SK-N-SH (cell line): ENCODE results near the gene CX3CL1. TPM values are rescaled to one million over a fixed set of nuclear protein-coding genes. Genes with fewer than 3 reads are reported as not detected.

Experiments used
- CTCF ChIA-PET: fragments of 300-600, 350-600 bp; formaldehyde crosslinking; extraction: SDS; loops from one replicate; lab custom pipeline; 2021; lab: Yijun Ruan, JAX
- POLR2A ChIA-PET: fragments of 350-600 bp; sonication (Branson Sonifier 250); formaldehyde crosslinking; extraction: SDS; loops from one replicate; lab custom pipeline; 2020; ENCODE audit warnings: antibody characterized with exemption, inconsistent platforms; lab: Yijun Ruan, JAX
- DNase-seq: peaks from one replicate; pipeline ENCODE4 v3.0.0; 2012
- H2AFZ ChIP-seq: fragments of 200-600 bp; sonication (generic); 2 replicates; pipeline ENCODE4 v1.8.1; 2016; ENCODE audit warnings: antibody characterized with exemption, mild to moderate bottlenecking, low read depth
- H3F3A ChIP-seq: fragments of 200-600 bp; sonication (generic); replicated peaks from 2 replicates; pipeline ENCODE3; 2016; ENCODE audit warnings: antibody characterized with exemption, mild to moderate bottlenecking; ENCODE audit not compliant: insufficient read depth
- H3K27ac ChIP-seq, 2 experiments: fragments of 200-500 bp in 1 of 2; fragments of 200-600 bp in 1 of 2; sonication (Bioruptor generic) in 1 of 2; sonication (generic), shearing (Covaris generic) in 1 of 2; 2 replicates each; pipeline versions ENCODE4 v1.5.1 to v1.6.1; 2014 to 2016; ENCODE audit warnings: low read depth in 2 of 2, inconsistent platforms in 1 of 2, low read length in 1 of 2, mild to moderate bottlenecking in 1 of 2, mixed read lengths in 1 of 2
- H3K27me3 ChIP-seq: fragments of 200-600 bp; sonication (generic), shearing (Covaris generic); 2 replicates; pipeline ENCODE4 v1.6.1; 2016; ENCODE audit warnings: mixed run types; ENCODE audit not compliant: insufficient read depth
- H3K36me3 ChIP-seq, 2 experiments: fragments of 200-500 bp in 1 of 2; fragments of 200-600 bp in 1 of 2; sonication (Bioruptor generic) in 1 of 2; sonication (generic) in 1 of 2; replicated peaks in 1 of 2; 2 replicates each; pipeline versions ENCODE3 to v1.5.1; 2014 to 2016; ENCODE audit warnings: low read length in 1 of 2, mild to moderate bottlenecking in 1 of 2; ENCODE audit not compliant: insufficient read depth in 2 of 2, control insufficient read depth in 1 of 2
- H3K4me1 ChIP-seq, 2 experiments: fragments of 200-500 bp in 1 of 2; fragments of 200-600 bp in 1 of 2; sonication (Bioruptor generic) in 1 of 2; sonication (generic), shearing (Covaris generic) in 1 of 2; 2 replicates each; pipeline versions ENCODE4 v1.5.1 to v1.6.1; 2014 to 2016; ENCODE audit warnings: low read depth in 1 of 2, low read length in 1 of 2, mixed run types in 1 of 2; ENCODE audit not compliant: insufficient read depth in 2 of 2, control insufficient read depth in 1 of 2
- H3K4me2 ChIP-seq: fragments of 200-600 bp; sonication (generic), shearing (Covaris generic); 2 replicates; pipeline ENCODE4 v1.6.1; 2017; ENCODE audit warnings: mixed run types
- H3K4me3 ChIP-seq, 2 experiments: fragments of 200-500 bp in 1 of 2; fragments of 200-600 bp in 1 of 2; sonication (Bioruptor generic) in 1 of 2; sonication (generic), shearing (Covaris generic) in 1 of 2; 2 replicates each; pipeline versions ENCODE4 v1.5.1 to v1.8.1; 2014 to 2016; ENCODE audit warnings: low read depth in 2 of 2, inconsistent platforms in 1 of 2, low read length in 1 of 2, mild to moderate bottlenecking in 1 of 2, mixed read lengths in 1 of 2, moderate library complexity in 1 of 2
- H3K79me2 ChIP-seq: fragments of 200-600 bp; sonication (generic); 2 replicates; pipeline ENCODE4 v1.8.1; 2017; ENCODE audit warnings: mild to moderate bottlenecking; ENCODE audit not compliant: insufficient read depth
- H3K9ac ChIP-seq: fragments of 200-600 bp; sonication (generic); 2 replicates; pipeline ENCODE4 v1.6.1; 2017; ENCODE audit warnings: mixed run types
- H3K9me2 ChIP-seq: fragments of 200-600 bp; sonication (generic); 2 replicates; pipeline ENCODE4 v1.6.1; 2017; ENCODE audit warnings: mixed run types
- H3K9me3 ChIP-seq: fragments of 200-600 bp; sonication (generic); 2 replicates; pipeline ENCODE4 v1.6.1; 2017; ENCODE audit warnings: mixed run types, mild to moderate bottlenecking, moderate library complexity
- H4K20me1 ChIP-seq: fragments of 200-600 bp; sonication (generic); 2 replicates; pipeline ENCODE4 v1.6.1; 2017; ENCODE audit warnings: mild to moderate bottlenecking, mixed run types; ENCODE audit not compliant: insufficient read depth
- ELF1 ChIP-seq: IDR thresholded peaks from 2 replicates; pipeline ENCODE4 v1.4.0; 2012
- FOSL2 ChIP-seq: IDR thresholded peaks from 2 replicates; pipeline ENCODE4 v1.4.0; 2012; ENCODE audit warnings: low read depth, mild to moderate bottlenecking, moderate library complexity, borderline replicate concordance
- FOXJ3 ChIP-seq: sonication (generic); formaldehyde crosslinking; IDR thresholded peaks from 2 replicates; pipeline ENCODE4 v1.5.1; 2020; ENCODE audit warnings: mild to moderate bottlenecking, missing genetic modification reagents
- JUND ChIP-seq: IDR thresholded peaks from 2 replicates; pipeline ENCODE4 v1.4.0; 2012
- MEF2A ChIP-seq: IDR thresholded peaks from 2 replicates; pipeline ENCODE4 v1.4.0; 2012; ENCODE audit warnings: low read depth, borderline replicate concordance
- POLR2AphosphoS5 ChIP-seq: IDR thresholded peaks from 2 replicates; pipeline ENCODE4 v1.6.1; 2012; ENCODE audit warnings: low read depth, low read length
- RAD21 ChIP-seq: IDR thresholded peaks from 2 replicates; pipeline ENCODE4 v1.6.1; 2012; ENCODE audit warnings: mild to moderate bottlenecking, low read length
- RFX5 ChIP-seq: IDR thresholded peaks from 2 replicates; pipeline ENCODE4 v1.6.1; 2012; ENCODE audit warnings: mild to moderate bottlenecking, improper control_type of control experiment, low read length
- RXRA ChIP-seq: IDR thresholded peaks from 2 replicates; pipeline ENCODE4 v1.4.0; 2012; ENCODE audit warnings: low read depth, mild to moderate bottlenecking, borderline replicate concordance
- SMC3 ChIP-seq: IDR thresholded peaks from 2 replicates; pipeline ENCODE4 v1.6.1; 2012; ENCODE audit warnings: low read depth, low read length, improper control_type of control experiment
- TEAD4 ChIP-seq: IDR thresholded peaks from 2 replicates; pipeline ENCODE4 v1.4.0; 2012; ENCODE audit warnings: mild to moderate bottlenecking, borderline replicate concordance; ENCODE audit not compliant: insufficient read depth
- YY1 ChIP-seq: IDR thresholded peaks from 2 replicates; pipeline ENCODE4 v1.4.0; 2012; ENCODE audit warnings: low read depth, mild to moderate bottlenecking
- WGBS: methylation state at CpG from one replicate; pipeline ENCODE4 v1.1.6; 2017; ENCODE audit warnings: low lambda C conversion rate; 5-methylcytosine and 5-hydroxymethylcytosine counted together
- polyA plus RNA-seq, 3 experiments: library from polyadenylated mRNA; depleted of rRNA; stranded (reverse); fragments of >200 nt; gene quantifications; 2 replicates each; pipeline ENCODE4 v1.2.3, GENCODE V29; 2012
- TF ChIP-seq, protein P1 (sequence below): IDR thresholded peaks from 2 replicates; pipeline ENCODE4 v1.4.0; 2012; ENCODE audit warnings: low read depth, borderline replicate concordance
- TF ChIP-seq, protein P2 (sequence below): IDR thresholded peaks from 2 replicates; pipeline ENCODE4 v1.4.0; 2012; ENCODE audit warnings: low read depth
- TF ChIP-seq, protein P3 (sequence below): IDR thresholded peaks from 2 replicates; pipeline ENCODE4; 2012
- TF ChIP-seq, protein P4 (sequence below): fragments of 150-350 bp; IDR thresholded peaks from 2 replicates; pipeline ENCODE4 v1.6.1; 2017; ENCODE audit warnings: antibody characterized with exemption, low read length, low read depth, borderline replicate concordance
- TF ChIP-seq, protein P5 (sequence below): fragments of 150-350 bp; IDR thresholded peaks from 2 replicates; pipeline ENCODE4 v1.6.1; 2016; ENCODE audit warnings: mild to moderate bottlenecking, low read depth, low read length
- TF ChIP-seq, protein P6 (sequence below): IDR thresholded peaks from 2 replicates; pipeline ENCODE4 v1.6.1; 2012; ENCODE audit warnings: mild to moderate bottlenecking, low read depth, low read length, moderate library complexity

CX3CL1 gene
- polyA plus RNA-seq, 1 of the 3 experiments (the other 2 are of a cell fraction) = 6.8 TPM

DNA sequence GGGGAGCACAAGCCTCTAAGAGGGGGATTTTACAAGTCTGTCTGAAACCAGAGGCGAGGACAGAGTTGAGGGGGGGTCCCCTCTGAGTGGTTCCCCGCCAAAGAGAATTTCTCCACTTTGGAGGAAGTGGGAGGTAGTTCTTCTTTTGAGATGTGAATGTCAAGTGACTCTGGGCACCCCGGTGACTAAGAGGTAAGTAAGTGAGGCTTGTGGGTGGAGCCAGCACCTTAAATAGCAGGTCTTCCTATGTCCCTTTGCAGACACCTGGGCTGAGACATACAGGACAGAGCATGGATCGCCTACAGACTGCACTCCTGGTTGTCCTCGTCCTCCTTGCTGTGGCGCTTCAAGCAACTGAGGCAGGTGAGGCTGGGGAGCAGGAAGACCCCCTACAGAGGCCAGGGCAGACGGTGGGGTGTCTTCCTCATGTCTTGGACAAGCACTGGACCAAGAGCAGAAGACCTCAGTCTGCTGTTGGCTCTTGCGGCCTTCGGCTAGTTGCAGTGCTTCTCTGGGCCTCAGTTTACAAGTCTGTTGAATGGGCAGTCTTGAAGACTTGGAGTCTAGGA lies 13.7 kb upstream of the CX3CL1 start, which contains the start of gene CCL22:
Gene CCL22, plus strand, starts transcription at position 257 of the 569 bp plus-strand sequence. Its CDS starts 34 bp downstream, at position 291.
- no peak within 1 kb of the TSS for H3K9ac ChIP-seq
- H3K4me1 ChIP-seq = no peaks in the 10 kb centered on the region
- WGBS = 100% methylated on average over 1 of the region's 9 CpGs
- H3K79me2 ChIP-seq = no peaks in the 10 kb centered on the region
- no peak within 1 kb of the TSS for H3K4me3 ChIP-seq
- H3K27me3 ChIP-seq = no peaks in the 10 kb centered on the region
- DNase-seq = no peak
- no peak within 1 kb of the TSS for H3K27ac ChIP-seq
- H4K20me1 ChIP-seq = no peaks in the 10 kb centered on the region
- H3K4me2 ChIP-seq = no peak within 1 kb of the TSS
- no peak within 1 kb of the TSS for H2AFZ ChIP-seq
- CTCF ChIA-PET = interaction anchor here (1.4 kb wide), 1 partner anchor 58 kb away, joined by 3 read pairs; no protein-coding TSS in a partner anchor
- H3K9me2 ChIP-seq = no peaks in the 10 kb centered on the region
- peaks cover 2% of the 10 kb centered on the region for H3F3A ChIP-seq
- H3K9me3 ChIP-seq = no peaks in the 10 kb centered on the region
- POLR2A ChIA-PET = no interaction called here
- H3K36me3 ChIP-seq = no peaks in the 10 kb centered on the region
- TF ChIP-seq RAD21 (no peak), POLR2AphosphoS5 (no peak), SMC3 (no peak), YY1 (no peak), TEAD4 (no peak), RFX5 (no peak), JUND (no peak), FOSL2 (no peak), RXRA (no peak), MEF2A (no peak), FOXJ3 (CRISPR knock-in tag) (no peak), ELF1 (no peak)
- TF ChIP-seq, protein P1, sequence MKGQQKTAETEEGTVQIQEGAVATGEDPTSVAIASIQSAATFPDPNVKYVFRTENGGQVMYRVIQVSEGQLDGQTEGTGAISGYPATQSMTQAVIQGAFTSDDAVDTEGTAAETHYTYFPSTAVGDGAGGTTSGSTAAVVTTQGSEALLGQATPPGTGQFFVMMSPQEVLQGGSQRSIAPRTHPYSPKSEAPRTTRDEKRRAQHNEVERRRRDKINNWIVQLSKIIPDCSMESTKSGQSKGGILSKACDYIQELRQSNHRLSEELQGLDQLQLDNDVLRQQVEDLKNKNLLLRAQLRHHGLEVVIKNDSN = no peak
- TF ChIP-seq, protein P2, sequence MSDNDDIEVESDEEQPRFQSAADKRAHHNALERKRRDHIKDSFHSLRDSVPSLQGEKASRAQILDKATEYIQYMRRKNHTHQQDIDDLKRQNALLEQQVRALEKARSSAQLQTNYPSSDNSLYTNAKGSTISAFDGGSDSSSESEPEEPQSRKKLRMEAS = no peak
- TF ChIP-seq, protein P3, sequence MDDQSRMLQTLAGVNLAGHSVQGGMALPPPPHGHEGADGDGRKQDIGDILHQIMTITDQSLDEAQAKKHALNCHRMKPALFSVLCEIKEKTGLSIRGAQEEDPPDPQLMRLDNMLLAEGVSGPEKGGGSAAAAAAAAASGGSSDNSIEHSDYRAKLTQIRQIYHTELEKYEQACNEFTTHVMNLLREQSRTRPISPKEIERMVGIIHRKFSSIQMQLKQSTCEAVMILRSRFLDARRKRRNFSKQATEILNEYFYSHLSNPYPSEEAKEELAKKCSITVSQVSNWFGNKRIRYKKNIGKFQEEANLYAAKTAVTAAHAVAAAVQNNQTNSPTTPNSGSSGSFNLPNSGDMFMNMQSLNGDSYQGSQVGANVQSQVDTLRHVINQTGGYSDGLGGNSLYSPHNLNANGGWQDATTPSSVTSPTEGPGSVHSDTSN = no peak
- TF ChIP-seq, protein P4, sequence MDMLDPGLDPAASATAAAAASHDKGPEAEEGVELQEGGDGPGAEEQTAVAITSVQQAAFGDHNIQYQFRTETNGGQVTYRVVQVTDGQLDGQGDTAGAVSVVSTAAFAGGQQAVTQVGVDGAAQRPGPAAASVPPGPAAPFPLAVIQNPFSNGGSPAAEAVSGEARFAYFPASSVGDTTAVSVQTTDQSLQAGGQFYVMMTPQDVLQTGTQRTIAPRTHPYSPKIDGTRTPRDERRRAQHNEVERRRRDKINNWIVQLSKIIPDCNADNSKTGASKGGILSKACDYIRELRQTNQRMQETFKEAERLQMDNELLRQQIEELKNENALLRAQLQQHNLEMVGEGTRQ = no peak
- TF ChIP-seq, protein P5, sequence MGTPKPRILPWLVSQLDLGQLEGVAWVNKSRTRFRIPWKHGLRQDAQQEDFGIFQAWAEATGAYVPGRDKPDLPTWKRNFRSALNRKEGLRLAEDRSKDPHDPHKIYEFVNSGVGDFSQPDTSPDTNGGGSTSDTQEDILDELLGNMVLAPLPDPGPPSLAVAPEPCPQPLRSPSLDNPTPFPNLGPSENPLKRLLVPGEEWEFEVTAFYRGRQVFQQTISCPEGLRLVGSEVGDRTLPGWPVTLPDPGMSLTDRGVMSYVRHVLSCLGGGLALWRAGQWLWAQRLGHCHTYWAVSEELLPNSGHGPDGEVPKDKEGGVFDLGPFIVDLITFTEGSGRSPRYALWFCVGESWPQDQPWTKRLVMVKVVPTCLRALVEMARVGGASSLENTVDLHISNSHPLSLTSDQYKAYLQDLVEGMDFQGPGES = no peak
- TF ChIP-seq, protein P6, sequence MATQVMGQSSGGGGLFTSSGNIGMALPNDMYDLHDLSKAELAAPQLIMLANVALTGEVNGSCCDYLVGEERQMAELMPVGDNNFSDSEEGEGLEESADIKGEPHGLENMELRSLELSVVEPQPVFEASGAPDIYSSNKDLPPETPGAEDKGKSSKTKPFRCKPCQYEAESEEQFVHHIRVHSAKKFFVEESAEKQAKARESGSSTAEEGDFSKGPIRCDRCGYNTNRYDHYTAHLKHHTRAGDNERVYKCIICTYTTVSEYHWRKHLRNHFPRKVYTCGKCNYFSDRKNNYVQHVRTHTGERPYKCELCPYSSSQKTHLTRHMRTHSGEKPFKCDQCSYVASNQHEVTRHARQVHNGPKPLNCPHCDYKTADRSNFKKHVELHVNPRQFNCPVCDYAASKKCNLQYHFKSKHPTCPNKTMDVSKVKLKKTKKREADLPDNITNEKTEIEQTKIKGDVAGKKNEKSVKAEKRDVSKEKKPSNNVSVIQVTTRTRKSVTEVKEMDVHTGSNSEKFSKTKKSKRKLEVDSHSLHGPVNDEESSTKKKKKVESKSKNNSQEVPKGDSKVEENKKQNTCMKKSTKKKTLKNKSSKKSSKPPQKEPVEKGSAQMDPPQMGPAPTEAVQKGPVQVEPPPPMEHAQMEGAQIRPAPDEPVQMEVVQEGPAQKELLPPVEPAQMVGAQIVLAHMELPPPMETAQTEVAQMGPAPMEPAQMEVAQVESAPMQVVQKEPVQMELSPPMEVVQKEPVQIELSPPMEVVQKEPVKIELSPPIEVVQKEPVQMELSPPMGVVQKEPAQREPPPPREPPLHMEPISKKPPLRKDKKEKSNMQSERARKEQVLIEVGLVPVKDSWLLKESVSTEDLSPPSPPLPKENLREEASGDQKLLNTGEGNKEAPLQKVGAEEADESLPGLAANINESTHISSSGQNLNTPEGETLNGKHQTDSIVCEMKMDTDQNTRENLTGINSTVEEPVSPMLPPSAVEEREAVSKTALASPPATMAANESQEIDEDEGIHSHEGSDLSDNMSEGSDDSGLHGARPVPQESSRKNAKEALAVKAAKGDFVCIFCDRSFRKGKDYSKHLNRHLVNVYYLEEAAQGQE = no peak
